ENCODE results near the gene DSCAML1. TPM values are rescaled to one million over a fixed set of nuclear protein-coding genes. Genes with fewer than 3 reads are reported as not detected.

DSCAML1 gene
- total RNA-seq, 1 experiment from 2014 or later: 0.15 TPM

- no peaks in the 10 kb centered on the region; a peak in 1 of 5 replicates for H3K9me3 Mint-ChIP-seq
- H2BK120ac ChIP-seq (ENCODE audit: low read depth, low read length, poor library complexity, severe bottlenecking): no peak overlapping the region
- H3K4me3 Mint-ChIP-seq: no peak overlapping the region
- no peak overlapping the region for H3K4me2 ChIP-seq (ENCODE audit: insufficient read depth, insufficient read length, low read length)
- no peak overlapping the region for H4K91ac ChIP-seq (ENCODE audit: insufficient read length, low read depth, low read length)
- H2BK5ac ChIP-seq (ENCODE audit: insufficient read length, low read length): no peak overlapping the region
- no peaks in the 10 kb centered on the region for H3K9me3 ChIP-seq (ENCODE audit: control insufficient read depth, low read depth, low read length)
- H3K27me3 ChIP-seq (ENCODE audit: insufficient read depth, low read length): no peaks in the 10 kb centered on the region
- WGBS (ENCODE audit: extremely low coverage, insufficient read length, low lambda C conversion rate): no CpG with 5 or more reads among the region's 8 CpGs
- no peak overlapping the region for H2BK12ac ChIP-seq (ENCODE audit: insufficient read length, low read depth, low read length)
- no peak overlapping the region for H4K5ac ChIP-seq (ENCODE audit: insufficient read length, low read depth, low read length)
- no peak overlapping the region for H3K27ac ChIP-seq (ENCODE audit: insufficient read length, low read depth, low read length)
- H3K27me3 Mint-ChIP-seq (ENCODE audit: low read depth): peaks cover 15% of the 10 kb centered on the region
- DNase-seq: peak; percentile 49
- H4K8ac ChIP-seq (replicated peaks; ENCODE audit: insufficient read length, low read depth, low read length): no peak overlapping the region
- H3K4me1 ChIP-seq (ENCODE audit: insufficient read depth, low read length): no peaks in the 10 kb centered on the region; the same call in 1 of the 2 replicates
- peaks cover 33 to 41% of the 10 kb centered on the region in 2 experiments for H3K4me1 Mint-ChIP-seq
- H3K36me3 Mint-ChIP-seq (ENCODE audit: insufficient read depth in 1 of 3, low read depth in 3 of 3): no peaks in the 10 kb centered on the region
- no peaks in the 10 kb centered on the region for H3K79me1 ChIP-seq (ENCODE audit: insufficient read depth, low read depth, low read length, poor library complexity, severe bottlenecking)
- no peak overlapping the region for H2AFZ ChIP-seq (ENCODE audit: low read length)
- no peak overlapping the region for H3K23ac ChIP-seq (ENCODE audit: insufficient read length, low read depth, low read length)
- no peak overlapping the region for H2AK5ac ChIP-seq (ENCODE audit: insufficient read length, low read length)
- H4K20me1 ChIP-seq (ENCODE audit: control insufficient read depth, insufficient read depth, insufficient read length): no peaks in the 10 kb centered on the region
- no peak overlapping the region for H2BK20ac ChIP-seq (ENCODE audit: low read depth, low read length, poor library complexity, severe bottlenecking)
- H3K14ac ChIP-seq (ENCODE audit: insufficient read depth, low read length): no peak overlapping the region
- H3K4ac ChIP-seq (ENCODE audit: low read depth, low read length): no peak overlapping the region
- no peaks in the 10 kb centered on the region for H3K23me2 ChIP-seq (ENCODE audit: insufficient read length, low read depth, low read length, poor library complexity, severe bottlenecking)
- H3T11ph ChIP-seq (ENCODE audit: low read length): no peak overlapping the region
- no peak overlapping the region for H3K56ac ChIP-seq (ENCODE audit: insufficient read length, low read depth, low read length)
- H3K9ac ChIP-seq (ENCODE audit: extremely low read depth, insufficient read length, low read length): no peak overlapping the region
- H3K27ac Mint-ChIP-seq: no peak overlapping the region
- TF ChIP-seq, protein P1, sequence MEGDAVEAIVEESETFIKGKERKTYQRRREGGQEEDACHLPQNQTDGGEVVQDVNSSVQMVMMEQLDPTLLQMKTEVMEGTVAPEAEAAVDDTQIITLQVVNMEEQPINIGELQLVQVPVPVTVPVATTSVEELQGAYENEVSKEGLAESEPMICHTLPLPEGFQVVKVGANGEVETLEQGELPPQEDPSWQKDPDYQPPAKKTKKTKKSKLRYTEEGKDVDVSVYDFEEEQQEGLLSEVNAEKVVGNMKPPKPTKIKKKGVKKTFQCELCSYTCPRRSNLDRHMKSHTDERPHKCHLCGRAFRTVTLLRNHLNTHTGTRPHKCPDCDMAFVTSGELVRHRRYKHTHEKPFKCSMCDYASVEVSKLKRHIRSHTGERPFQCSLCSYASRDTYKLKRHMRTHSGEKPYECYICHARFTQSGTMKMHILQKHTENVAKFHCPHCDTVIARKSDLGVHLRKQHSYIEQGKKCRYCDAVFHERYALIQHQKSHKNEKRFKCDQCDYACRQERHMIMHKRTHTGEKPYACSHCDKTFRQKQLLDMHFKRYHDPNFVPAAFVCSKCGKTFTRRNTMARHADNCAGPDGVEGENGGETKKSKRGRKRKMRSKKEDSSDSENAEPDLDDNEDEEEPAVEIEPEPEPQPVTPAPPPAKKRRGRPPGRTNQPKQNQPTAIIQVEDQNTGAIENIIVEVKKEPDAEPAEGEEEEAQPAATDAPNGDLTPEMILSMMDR (conservative IDR thresholded peaks at IDR 0.05): peak; percentile 69
- H3K18ac ChIP-seq (ENCODE audit: insufficient read length, low read depth, low read length): no peak overlapping the region
- H3K79me2 ChIP-seq (ENCODE audit: insufficient read depth, low read length): no peaks in the 10 kb centered on the region
- H2BK15ac ChIP-seq (ENCODE audit: low read depth, low read length): no peak overlapping the region
These were observed 317.6 kb downstream of the DSCAML1 start for GRCh38 chr11:117479372-117479771.

Measured in H9 (cell line).